Gastroesophageal sphincter (tissue), 4 donors: Measurements from ENCODE around the gene CRYGC. TPM values are rescaled to one million over a fixed set of nuclear protein-coding genes. Genes with fewer than 3 reads are reported as not detected.
"Not testable (repeated sequence)": the region's sequence is repeated elsewhere in the genome, so short reads cannot be mapped to it uniquely, and the experiment has no call there.

ENCODE experiments used
- ATAC-seq: fragments of 150-250 bp; one replicate; pipeline ENCODE4 v1.9.1; 2016; ENCODE audit warnings: mild to moderate bottlenecking, moderate library complexity
- H3K27ac ChIP-seq, 4 donors: fragments of 200-600 bp; sonication (generic) in 3 of 4; 1 replicate in 3 of 4; 2 replicates in 1 of 4; pipeline ENCODE4 v1.5.1; 2016 to 2019
- H3K27me3 ChIP-seq: fragments of 200-600 bp; sonication (generic); one replicate; pipeline ENCODE4 v1.5.1; 2019
- H3K36me3 ChIP-seq, 2 donors: fragments of 200-600 bp; sonication (generic); one replicate each; pipeline ENCODE4 v1.5.1; 2019; ENCODE audit warnings: control low read depth in 1 of 2
- H3K4me1 ChIP-seq, 3 donors: fragments of 200-600 bp; sonication (generic); 1 replicate in 2 of 3; 2 replicates in 1 of 3; pipeline ENCODE4 v1.5.1; 2016 to 2019; ENCODE audit warnings: control low read depth in 2 of 3
- H3K4me3 ChIP-seq, 2 donors: fragments of 200-600 bp; sonication (generic); one replicate each; pipeline ENCODE4 v1.5.1; 2019; ENCODE audit warnings: mild to moderate bottlenecking in 1 of 2, moderate library complexity in 1 of 2
- H3K9me3 ChIP-seq, 3 donors: fragments of 200-600 bp; sonication (generic); one replicate each; pipeline ENCODE4 v1.5.1; 2017 to 2019; ENCODE audit warnings: control low read depth in 2 of 3
- EP300 ChIP-seq: sonication (generic); formaldehyde crosslinking; IDR thresholded peaks from one replicate; pipeline ENCODE4 v1.6.1; 2017; ENCODE audit warnings: antibody characterized with exemption, mild to moderate bottlenecking
- POLR2A ChIP-seq, 2 donors: fragments of 450-650 bp; IDR thresholded peaks; one replicate each; pipeline ENCODE4 v1.6.1; 2017; ENCODE audit warnings: antibody characterized with exemption in 2 of 2, mild to moderate bottlenecking in 2 of 2, moderate library complexity in 1 of 2
- POLR2AphosphoS5 ChIP-seq: sonication (generic); formaldehyde crosslinking; IDR thresholded peaks from one replicate; pipeline ENCODE4 v1.6.1; 2017; ENCODE audit warnings: antibody characterized with exemption
- WGBS, 2 donors: methylation state at CpG; one replicate each; pipeline ENCODE4 v1.1.5; 2018; ENCODE audit warnings: low coverage in 1 of 2; 5-methylcytosine and 5-hydroxymethylcytosine counted together
- total RNA-seq, 4 donors: library from RNA; depleted of rRNA; stranded (reverse); fragments of >200 nt; gene quantifications; one replicate each; pipeline ENCODE4 v1.1.0, GENCODE V29; 2016
- TF ChIP-seq, protein P1 (sequence below), 4 experiments: fragments of 200-600 bp in 2 of 4; fragments of 450-650 bp in 2 of 4; sonication (generic) in 1 of 4; IDR thresholded peaks; one replicate each; pipeline ENCODE4 v1.5.1; 2017 to 2019; ENCODE audit warnings: antibody characterized with exemption in 4 of 4, mild to moderate bottlenecking in 2 of 4, moderate library complexity in 2 of 4

Gene CRYGC
- total RNA-seq, 4 donors from 2014 or later, result not detected

GRCh38 chr2:208118918-208119317, 10.7 kb downstream of the CRYGC start:
- no peaks in the 10 kb centered on the region for H3K9me3 ChIP-seq
- no peaks in the 10 kb centered on the region for H3K36me3 ChIP-seq
- H3K27me3 ChIP-seq, result peaks cover 17% of the 10 kb centered on the region
- TF ChIP-seq POLR2AphosphoS5 (no peak), EP300 (no peak), POLR2A (IDR thresholded peaks at IDR 0.05) (no peak)
- TF ChIP-seq, protein P1, sequence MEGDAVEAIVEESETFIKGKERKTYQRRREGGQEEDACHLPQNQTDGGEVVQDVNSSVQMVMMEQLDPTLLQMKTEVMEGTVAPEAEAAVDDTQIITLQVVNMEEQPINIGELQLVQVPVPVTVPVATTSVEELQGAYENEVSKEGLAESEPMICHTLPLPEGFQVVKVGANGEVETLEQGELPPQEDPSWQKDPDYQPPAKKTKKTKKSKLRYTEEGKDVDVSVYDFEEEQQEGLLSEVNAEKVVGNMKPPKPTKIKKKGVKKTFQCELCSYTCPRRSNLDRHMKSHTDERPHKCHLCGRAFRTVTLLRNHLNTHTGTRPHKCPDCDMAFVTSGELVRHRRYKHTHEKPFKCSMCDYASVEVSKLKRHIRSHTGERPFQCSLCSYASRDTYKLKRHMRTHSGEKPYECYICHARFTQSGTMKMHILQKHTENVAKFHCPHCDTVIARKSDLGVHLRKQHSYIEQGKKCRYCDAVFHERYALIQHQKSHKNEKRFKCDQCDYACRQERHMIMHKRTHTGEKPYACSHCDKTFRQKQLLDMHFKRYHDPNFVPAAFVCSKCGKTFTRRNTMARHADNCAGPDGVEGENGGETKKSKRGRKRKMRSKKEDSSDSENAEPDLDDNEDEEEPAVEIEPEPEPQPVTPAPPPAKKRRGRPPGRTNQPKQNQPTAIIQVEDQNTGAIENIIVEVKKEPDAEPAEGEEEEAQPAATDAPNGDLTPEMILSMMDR (IDR thresholded peaks at IDR 0.05), result no peak
- WGBS, 2 donors, result 80 to 93% methylated on average over 2 to 3 of the region's 3 CpGs
- ATAC-seq, result no peak
- peaks cover 0 to under 1% (median 0%) of the 10 kb centered on the region in 3 donors for H3K4me1 ChIP-seq
- no peak overlapping the region for H3K4me3 ChIP-seq
- H3K27ac ChIP-seq, result no peak overlapping the region

GRCh38 chr2:208117390-208117789, 12.2 kb downstream of the CRYGC start:
- 89 to 93% methylated on average over 6 to 10 of the region's 11 CpGs for WGBS, 2 donors
- ATAC-seq, H3K36me3 ChIP-seq, H3K9me3 ChIP-seq, H3K4me3 ChIP-seq, H3K4me1 ChIP-seq, H3K27ac ChIP-seq: not testable (repeated sequence)
- H3K27me3 ChIP-seq, result peaks cover 20% of the 10 kb centered on the region

GRCh38 chr2:208112969-208113368, 16.7 kb downstream of the CRYGC start:
- Histone ChIP-seq H3K36me3 (no peaks in the 10 kb centered on the region), H3K27ac (no peak overlapping the region), H3K4me1 (no peaks in the 10 kb centered on the region), H3K9me3 (no peaks in the 10 kb centered on the region), H3K27me3 (peaks cover 43% of the 10 kb centered on the region), H3K4me3 (no peak overlapping the region)
- TF ChIP-seq POLR2AphosphoS5, result no peak
- no peak for TF ChIP-seq POLR2A (IDR thresholded peaks at IDR 0.05)
- no peak for TF ChIP-seq EP300
- TF ChIP-seq, protein P1 (IDR thresholded peaks at IDR 0.05), result no peak
- WGBS, 2 donors, result 57 to 72% methylated on average over 4 to 7 of the region's 7 CpGs
- no peak for ATAC-seq

DNA sequence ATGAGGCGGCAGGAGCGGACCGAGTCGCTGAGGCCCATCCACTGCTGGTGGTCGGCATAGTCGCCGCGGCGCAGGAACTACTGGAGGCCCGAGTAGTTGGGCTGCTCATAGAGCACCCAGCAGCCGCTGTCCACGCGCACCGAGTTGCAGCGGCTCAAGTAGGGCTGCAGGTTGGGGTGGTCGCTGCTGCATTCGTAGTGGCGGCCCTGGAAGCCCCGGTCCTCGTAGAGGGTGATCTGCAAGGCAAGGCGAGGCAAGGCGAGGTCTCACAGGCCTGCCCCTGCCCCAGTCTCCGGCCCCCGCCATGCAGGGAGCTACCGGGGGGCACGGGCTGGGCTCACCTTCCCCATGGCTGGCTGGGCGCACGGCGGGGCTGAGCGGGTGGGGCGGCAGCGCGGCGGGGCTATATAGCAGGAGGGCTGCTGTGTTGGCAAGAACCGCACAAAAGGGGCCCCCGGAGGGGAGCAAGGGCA, 17.3 kb downstream of the CRYGC start:
- H3K4me3 ChIP-seq, ATAC-seq: not testable (repeated sequence)

GRCh38 chr2:208103616-208104015, 26.0 kb downstream of the CRYGC start:
- WGBS, 2 donors, result 75 to 82% methylated on average over 2 to 3 of the region's 3 CpGs

More for the DNA sequence above, 17.3 kb downstream of the CRYGC start:
- 0 to 24% methylated on average over 2 to 11 of the region's 36 CpGs for WGBS, 2 donors
- H3K27ac ChIP-seq, H3K4me1 ChIP-seq, H3K9me3 ChIP-seq, H3K36me3 ChIP-seq: not testable (repeated sequence)
- peaks cover 43% of the 10 kb centered on the region for H3K27me3 ChIP-seq

More at GRCh38 chr2:208103616-208104015, 26.0 kb downstream of the CRYGC start:
- Histone ChIP-seq H3K4me3 (no peak overlapping the region), H3K9me3 (no peaks in the 10 kb centered on the region), H3K36me3 (no peaks in the 10 kb centered on the region), H3K27me3 (peaks cover 16% of the 10 kb centered on the region), H3K4me1 (peaks cover 0 to 7% (median 0%) of the 10 kb centered on the region in 3 donors), H3K27ac (no peak overlapping the region)
- ATAC-seq, result no peak
- TF ChIP-seq POLR2A (IDR thresholded peaks at IDR 0.05), result no peak
- no peak for TF ChIP-seq EP300
- TF ChIP-seq POLR2AphosphoS5, result no peak
- TF ChIP-seq, protein P1 (IDR thresholded peaks at IDR 0.05), result no peak
